Stimulated activated CD8-positive, alpha-beta memory T cell treated with anti-CD3 and anti-CD28 coated beads, Interleukin-2, amount 100 ng/mL, for 48 hours (primary cell): ENCODE measurements around the gene MIOS.
"Not testable (repeated sequence)": the region's sequence is repeated elsewhere in the genome, so short reads cannot be mapped to it uniquely, and the experiment has no call there.

Experiments used
- DNase-seq, 2 donors: peaks; one replicate each; pipeline ENCODE4 v3.0.0-alpha.2; 2020; ENCODE audit warnings: low read depth in 2 of 2

The MIOS gene

GRCh38 chr7:7647495-7648036, 80.9 kb downstream of the MIOS start:
- DNase-seq = no peak

GRCh38 chr7:7650682-7651206, 84.1 kb downstream of the MIOS start:
- DNase-seq = no peak

GRCh38 chr7:7651479-7651878, 84.8 kb downstream of the MIOS start:
- no peak for DNase-seq

GRCh38 chr7:7652798-7653540, 86.3 kb downstream of the MIOS start:
- DNase-seq = no peak

- no peak for DNase-seq
Observed at GRCh38 chr7:7653593-7654187, 87.0 kb downstream of the MIOS start.

- no peak for DNase-seq
Observed at GRCh38 chr7:7654964-7655715, 88.5 kb downstream of the MIOS start.

- not testable (repeated sequence) for DNase-seq
Observed at GRCh38 chr7:7656459-7656858, 89.8 kb downstream of the MIOS start.
